OCI-LY3 (cell line): Measurements from ENCODE around the gene WDR19.

Experiments
- H2AFZ ChIP-seq: fragments of 200-600, 300-600 bp; shearing (Covaris generic); 2 replicates; pipeline ENCODE4 v1.6.0; 2014; ENCODE audit warnings: antibody characterized with exemption, low read depth, low read length
- H3K27ac ChIP-seq: fragments of 200-600, 300-600 bp; sonication (generic); 2 replicates; pipeline ENCODE4 v1.5.1; 2014; ENCODE audit warnings: mild to moderate bottlenecking, low read length, moderate library complexity, mixed read lengths
- H3K27me3 ChIP-seq: fragments of 200-600, 300-600 bp; sonication (generic); 2 replicates; pipeline ENCODE4 v1.6.1; 2014; ENCODE audit warnings: low read depth, low read length, mixed read lengths
- H3K36me3 ChIP-seq: fragments of 200-600, 300-600 bp; sonication (generic); replicated peaks from 2 replicates; pipeline ENCODE3; 2014; ENCODE audit warnings: low read depth, low read length, mixed read lengths
- H3K4me1 ChIP-seq: fragments of 300-600, 200-600 bp; sonication (generic); 2 replicates; pipeline ENCODE4 v1.6.1; 2014; ENCODE audit warnings: low read length, mixed read lengths
- H3K4me2 ChIP-seq: fragments of 200-600, 300-600 bp; sonication (generic); 2 replicates; pipeline ENCODE4 v1.6.1; 2014; ENCODE audit warnings: low read length, mixed read lengths
- H3K4me3 ChIP-seq: fragments of 300-600, 200-600 bp; sonication (generic); 2 replicates; pipeline ENCODE4 v1.5.1; 2014; ENCODE audit warnings: antibody characterized with exemption, mild to moderate bottlenecking, low read length, moderate library complexity
- H3K79me2 ChIP-seq: fragments of 300-600, 200-600 bp; shearing (Covaris generic); 2 replicates; pipeline ENCODE4 v1.6.1; 2014; ENCODE audit warnings: mild to moderate bottlenecking, low read length, mixed read lengths
- H3K9ac ChIP-seq: fragments of 300-600, 200-600 bp; shearing (Covaris generic); 2 replicates; pipeline ENCODE4 v1.6.0; 2014; ENCODE audit warnings: mild to moderate bottlenecking, low read length, moderate library complexity
- H3K9me3 ChIP-seq: fragments of 200-600, 300-600 bp; shearing (Covaris generic); 2 replicates; pipeline ENCODE4 v1.6.1; 2014; ENCODE audit warnings: low read length, mixed read lengths; ENCODE audit not compliant: insufficient read depth
- H4K20me1 ChIP-seq: fragments of 200-600, 300-600 bp; sonication (generic); 2 replicates; pipeline ENCODE4 v1.6.1; 2016; ENCODE audit warnings: low read length, mixed read lengths; ENCODE audit not compliant: insufficient read depth
- EZH2phosphoT487 ChIP-seq: fragments of 200-600 bp; shearing (Covaris generic); IDR thresholded peaks from 2 replicates; pipeline ENCODE4 v1.6.1; 2018; ENCODE audit warnings: antibody characterized with exemption, mixed run types, low read depth
- TF ChIP-seq, protein P1 (sequence below): fragments of 200-600, 300-600 bp; sonication (generic); IDR thresholded peaks from 2 replicates; pipeline ENCODE4 v1.5.1; 2014; ENCODE audit warnings: antibody characterized with exemption, low read length, low read depth

The WDR19 gene

DNA sequence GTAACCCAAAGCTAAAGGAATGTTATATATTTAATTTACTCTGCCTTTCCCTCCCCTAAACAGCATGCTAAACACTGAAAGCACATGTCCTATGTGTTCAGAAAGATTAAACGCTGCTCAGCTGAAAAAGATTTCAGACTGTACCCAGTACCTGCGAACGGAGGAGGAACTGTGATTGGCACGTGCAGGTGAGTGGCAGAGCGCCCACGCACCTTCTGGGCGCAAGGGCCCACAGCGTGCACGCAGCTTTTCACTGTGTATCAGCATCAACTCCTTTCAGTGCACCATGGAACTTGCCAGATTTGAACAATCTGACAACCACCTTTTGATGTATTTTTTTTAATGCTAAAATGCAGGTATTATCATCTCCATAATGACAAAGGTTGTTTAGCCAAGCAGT lies 96.1 kb downstream of the WDR19 start:
- Histone ChIP-seq H3K9ac (no peak overlapping the region), H3K36me3 (peaks cover 6% of the 10 kb centered on the region), H3K4me3 (no peak overlapping the region), H3K4me1 (no peaks in the 10 kb centered on the region), H3K27ac (no peak overlapping the region), H4K20me1 (no peaks in the 10 kb centered on the region), H3K4me2 (no peak overlapping the region), H3K79me2 (no peaks in the 10 kb centered on the region), H2AFZ (no peak overlapping the region), H3K27me3 (no peaks in the 10 kb centered on the region), H3K9me3 (no peaks in the 10 kb centered on the region)
- TF ChIP-seq, protein P1, sequence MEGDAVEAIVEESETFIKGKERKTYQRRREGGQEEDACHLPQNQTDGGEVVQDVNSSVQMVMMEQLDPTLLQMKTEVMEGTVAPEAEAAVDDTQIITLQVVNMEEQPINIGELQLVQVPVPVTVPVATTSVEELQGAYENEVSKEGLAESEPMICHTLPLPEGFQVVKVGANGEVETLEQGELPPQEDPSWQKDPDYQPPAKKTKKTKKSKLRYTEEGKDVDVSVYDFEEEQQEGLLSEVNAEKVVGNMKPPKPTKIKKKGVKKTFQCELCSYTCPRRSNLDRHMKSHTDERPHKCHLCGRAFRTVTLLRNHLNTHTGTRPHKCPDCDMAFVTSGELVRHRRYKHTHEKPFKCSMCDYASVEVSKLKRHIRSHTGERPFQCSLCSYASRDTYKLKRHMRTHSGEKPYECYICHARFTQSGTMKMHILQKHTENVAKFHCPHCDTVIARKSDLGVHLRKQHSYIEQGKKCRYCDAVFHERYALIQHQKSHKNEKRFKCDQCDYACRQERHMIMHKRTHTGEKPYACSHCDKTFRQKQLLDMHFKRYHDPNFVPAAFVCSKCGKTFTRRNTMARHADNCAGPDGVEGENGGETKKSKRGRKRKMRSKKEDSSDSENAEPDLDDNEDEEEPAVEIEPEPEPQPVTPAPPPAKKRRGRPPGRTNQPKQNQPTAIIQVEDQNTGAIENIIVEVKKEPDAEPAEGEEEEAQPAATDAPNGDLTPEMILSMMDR, result no peak
- TF ChIP-seq EZH2phosphoT487, result no peak

- no peaks in the 10 kb centered on the region for H3K4me1 ChIP-seq
- H3K27me3 ChIP-seq, result no peaks in the 10 kb centered on the region
- no peak overlapping the region for H3K4me2 ChIP-seq
- no peaks in the 10 kb centered on the region for H4K20me1 ChIP-seq
- H3K9ac ChIP-seq, result no peak overlapping the region
- no peak overlapping the region for H2AFZ ChIP-seq
- no peak overlapping the region for H3K4me3 ChIP-seq
- no peak overlapping the region for H3K27ac ChIP-seq
- TF ChIP-seq, protein P1, result no peak
- TF ChIP-seq EZH2phosphoT487, result no peak
- peaks cover 6% of the 10 kb centered on the region for H3K36me3 ChIP-seq
- no peaks in the 10 kb centered on the region for H3K9me3 ChIP-seq
- H3K79me2 ChIP-seq, result no peaks in the 10 kb centered on the region
These were observed 97.1 kb downstream of the WDR19 start for GRCh38 chr4:39279416-39279815.

DNA sequence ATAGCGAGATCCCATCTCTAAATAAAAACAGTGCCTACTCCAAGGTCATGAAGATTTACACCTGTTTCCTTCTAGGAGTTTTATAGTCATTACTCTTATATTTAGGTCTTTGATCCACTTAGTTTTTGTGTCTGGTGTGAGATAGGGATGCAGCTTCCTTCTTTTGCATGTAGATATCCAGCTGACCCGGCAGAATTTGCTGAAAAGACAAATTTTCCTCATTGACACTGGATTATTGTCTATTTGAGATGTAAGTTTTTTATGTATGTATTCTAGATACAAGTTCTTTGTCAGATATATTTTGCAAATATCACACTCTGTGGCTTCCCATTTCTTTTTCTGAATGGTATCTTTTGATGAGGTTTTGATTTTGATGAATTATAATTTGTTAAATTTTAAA lies 98.4 kb downstream of the WDR19 start:
- Histone ChIP-seq H3K9me3 (no peaks in the 10 kb centered on the region), H3K36me3 (peaks cover 2% of the 10 kb centered on the region)

GRCh38 chr4:39285111-39285795 lies 102.9 kb downstream of the WDR19 start:
- Histone ChIP-seq H3K27ac (no peak overlapping the region), H3K4me2 (no peak overlapping the region), H2AFZ (no peak overlapping the region)

More for the DNA sequence above, 98.4 kb downstream of the WDR19 start:
- no peak for TF ChIP-seq EZH2phosphoT487
- TF ChIP-seq, protein P1, result no peak
- H3K4me3 ChIP-seq, result no peak overlapping the region
- H4K20me1 ChIP-seq, result no peaks in the 10 kb centered on the region
- H3K4me2 ChIP-seq, result no peak overlapping the region
- H2AFZ ChIP-seq, result no peak overlapping the region
- no peak overlapping the region for H3K27ac ChIP-seq
- no peaks in the 10 kb centered on the region for H3K4me1 ChIP-seq
- no peaks in the 10 kb centered on the region for H3K79me2 ChIP-seq
- no peaks in the 10 kb centered on the region for H3K27me3 ChIP-seq
- H3K9ac ChIP-seq, result no peak overlapping the region

More at GRCh38 chr4:39285111-39285795, 102.9 kb downstream of the WDR19 start:
- Histone ChIP-seq H3K36me3 (peaks cover 36% of the 10 kb centered on the region), H3K4me1 (no peaks in the 10 kb centered on the region), H3K9me3 (no peaks in the 10 kb centered on the region), H3K27me3 (no peaks in the 10 kb centered on the region), H3K79me2 (no peaks in the 10 kb centered on the region), H3K4me3 (no peak overlapping the region), H3K9ac (no peak overlapping the region), H4K20me1 (no peaks in the 10 kb centered on the region)
- TF ChIP-seq, protein P1, result no peak
- no peak for TF ChIP-seq EZH2phosphoT487
